K562 (cell line): ENCODE measurements around the gene BRAF. TPM values are rescaled to one million over a fixed set of nuclear protein-coding genes. Genes with fewer than 3 reads are reported as not detected.

Experiments used
- DNMT1 ChIP-seq: fragments of 450-650 bp; IDR thresholded peaks from 2 replicates; pipeline ENCODE4 v1.6.1; 2016; ENCODE audit warnings: antibody characterized with exemption, mild to moderate bottlenecking
- E2F3 ChIP-seq: fragments of 250-450 bp; sonication (Bioruptor Pico); IDR thresholded peaks from 2 replicates; pipeline ENCODE4 v1.4.0; 2020; ENCODE audit warnings: mild to moderate bottlenecking
- ELF4 ChIP-seq: fragments of 450-650 bp; formaldehyde crosslinking; IDR thresholded peaks from 2 replicates; pipeline ENCODE4 v1.4.0; 2022; ENCODE audit warnings: missing genetic modification characterization
- ERF ChIP-seq: fragments of 450-650 bp; formaldehyde crosslinking; IDR thresholded peaks from 2 replicates; pipeline ENCODE4 v1.4.0; 2020; ENCODE audit warnings: mild to moderate bottlenecking, mixed read lengths
- GATAD2A ChIP-seq: fragments of 450-650 bp; IDR thresholded peaks from 2 replicates; pipeline ENCODE4 v1.6.1; 2017
- HDGF ChIP-seq: fragments of 450-650 bp; IDR thresholded peaks from 2 replicates; pipeline ENCODE4 v1.6.1; 2016
- KAT7 ChIP-seq: sonication (generic); formaldehyde crosslinking; IDR thresholded peaks from 2 replicates; pipeline ENCODE4 v1.8.0; 2022; ENCODE audit warnings: missing genetic modification reagents, mild to moderate bottlenecking, borderline replicate concordance
- MAZ ChIP-seq, 2 experiments: fragments of 450-650 bp in 1 of 2; sonication (generic) in 1 of 2; formaldehyde crosslinking; IDR thresholded peaks in 1 of 2; conservative IDR thresholded peaks in 1 of 2; 2 replicates each; pipeline versions ENCODE4 v1.4.0 to v1.5.0; 2020; ENCODE audit warnings: mild to moderate bottlenecking in 1 of 2, missing genetic modification reagents in 1 of 2
- PCBP2 ChIP-seq: fragments of 200-400 bp; formaldehyde crosslinking; IDR thresholded peaks from 2 replicates; pipeline ENCODE4 v1.6.1; 2018; ENCODE audit warnings: low read length, low read depth, mild to moderate bottlenecking, moderate library complexity; ENCODE audit not compliant: poor library complexity, severe bottlenecking
- POLR2B ChIP-seq: fragments of 450-650 bp; IDR thresholded peaks from 2 replicates; pipeline ENCODE4 v1.6.1; 2018; ENCODE audit warnings: low read depth; ENCODE audit not compliant: partially characterized antibody
- PTBP1 ChIP-seq: fragments of 200-400 bp; formaldehyde crosslinking; IDR thresholded peaks from 2 replicates; pipeline ENCODE4 v1.6.1; 2017; ENCODE audit warnings: low read depth, low read length
- SP2 ChIP-seq: IDR thresholded peaks from 2 replicates; pipeline ENCODE4 v1.6.1; 2011; ENCODE audit warnings: mild to moderate bottlenecking, low read depth, low read length, moderate library complexity; ENCODE audit not compliant: poor library complexity, severe bottlenecking; ENCODE audit errors: extremely low read depth
- TAF7 ChIP-seq: fragments of 450-650 bp; IDR thresholded peaks from 2 replicates; pipeline ENCODE4 v1.6.1; 2016; ENCODE audit warnings: missing genetic modification characterization, missing compliant biosample characterization
- ZNF311 ChIP-seq: fragments of 250-450 bp; sonication (Bioruptor Pico); IDR thresholded peaks from 2 replicates; pipeline ENCODE4 v1.4.0; 2020; ENCODE audit warnings: mild to moderate bottlenecking, moderate library complexity
- ZNF57 ChIP-seq: fragments of 450-650 bp; formaldehyde crosslinking; IDR thresholded peaks from 2 replicates; pipeline ENCODE4 v1.4.0; 2020; ENCODE audit warnings: mild to moderate bottlenecking, moderate library complexity
- ZNF695 ChIP-seq: fragments of 450-650 bp; formaldehyde crosslinking; IDR thresholded peaks from 2 replicates; pipeline ENCODE4 v1.4.0; 2020; ENCODE audit warnings: mild to moderate bottlenecking, moderate library complexity
- ZSCAN32 ChIP-seq: fragments of 450-650 bp; formaldehyde crosslinking; IDR thresholded peaks from 2 replicates; pipeline ENCODE4 v1.4.0; 2020; ENCODE audit warnings: mild to moderate bottlenecking, moderate library complexity
- polyA plus RNA-seq, 8 experiments: library from polyadenylated mRNA; depleted of rRNA in 4 of 8; stranded (reverse) in 5 of 8; unstranded in 3 of 8; fragments of >200 nt; fragmentation: Nextera tagmentation in 2 of 8; fragmentation: Illumina TruSeq in 1 of 8; extraction: Ambion mirVana in 2 of 8; extraction: Trizol in 1 of 8; gene quantifications; 2 replicates each; pipeline versions ENCODE4 v1.2.1 to v1.2.3, GENCODE V29; 2011 to 2014; ENCODE audit warnings: inconsistent platforms in 1 of 8, missing spikeins in 1 of 8
- total RNA-seq, 7 experiments: library from RNA; depleted of rRNA in 6 of 7; stranded (reverse); fragments of >200 nt in 6 of 7; fragmentation: Illumina TruSeq in 2 of 7; extraction: Trizol in 2 of 7; gene quantifications; 2 replicates each; pipeline versions ENCODE4 v1.2.1 to v1.2.3, GENCODE V29; 2011 to 2021; ENCODE audit warnings: low replicate concordance in 1 of 7
- TF ChIP-seq, protein P1 (sequence below): fragments of 250-450 bp; sonication (Bioruptor Pico); IDR thresholded peaks from 2 replicates; pipeline ENCODE4 v1.8.0; 2021; ENCODE audit warnings: mild to moderate bottlenecking, moderate library complexity
- TF ChIP-seq, protein P2 (sequence below): fragments of 450-650 bp; IDR thresholded peaks from 2 replicates; pipeline ENCODE4 v1.6.1; 2016
- TF ChIP-seq, protein P3 (sequence below): fragments of 250-450 bp; sonication (Bioruptor Pico); IDR thresholded peaks from 2 replicates; pipeline ENCODE4 v1.5.1; 2021; ENCODE audit warnings: mild to moderate bottlenecking
- TF ChIP-seq, protein P4 (sequence below): fragments of 450-650 bp; formaldehyde crosslinking; IDR thresholded peaks from 2 replicates; pipeline ENCODE4 v1.4.0; 2020; ENCODE audit warnings: mild to moderate bottlenecking, moderate library complexity
- TF ChIP-seq, protein P5 (sequence below): sonication (generic); formaldehyde crosslinking; IDR thresholded peaks from 2 replicates; pipeline ENCODE4 v1.8.0; 2022; ENCODE audit warnings: missing genetic modification reagents, mild to moderate bottlenecking, borderline replicate concordance

Gene BRAF
- total and polyA plus RNA-seq, 9 of the 15 experiments (the other 6 are each of a cell fraction or from before 2014, with no cell fraction given): 3.6 to 38.3 (median 21.9) TPM

DNA sequence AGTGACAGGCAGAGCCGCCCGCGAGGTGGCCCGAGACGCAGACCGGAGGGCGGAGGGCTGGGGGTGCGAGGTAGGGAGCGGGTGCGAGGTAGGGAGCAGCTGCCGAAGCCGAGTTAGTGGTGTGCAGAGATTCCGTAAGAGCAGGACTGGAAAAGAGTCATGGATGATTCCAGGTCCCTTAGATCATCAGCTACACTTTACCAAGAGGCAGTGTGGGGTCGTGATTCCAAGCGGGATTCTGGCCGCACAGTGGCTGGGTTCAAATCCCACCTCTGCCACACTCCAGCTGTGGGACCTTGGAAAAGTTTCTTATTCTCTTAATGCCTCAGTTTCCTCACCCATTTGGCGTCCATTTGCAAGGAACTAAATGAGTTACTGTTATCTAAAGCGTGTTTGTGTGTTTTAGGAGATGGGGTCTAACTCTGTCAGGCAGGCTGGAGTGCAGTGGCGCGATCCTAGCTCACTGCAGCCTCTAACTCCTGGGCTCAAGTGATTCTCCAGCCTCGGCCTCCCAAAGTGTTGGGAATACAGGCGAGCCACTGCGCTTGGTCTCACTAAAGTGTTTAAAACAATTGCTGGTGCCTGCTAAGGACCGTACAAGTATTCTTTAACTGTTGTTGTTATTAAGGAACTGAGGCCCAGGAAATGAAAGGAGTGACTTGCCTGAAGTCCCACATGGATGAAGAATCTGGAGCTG lies 227.1 kb downstream of the BRAF start (continued):
- TF ChIP-seq, protein P1, sequence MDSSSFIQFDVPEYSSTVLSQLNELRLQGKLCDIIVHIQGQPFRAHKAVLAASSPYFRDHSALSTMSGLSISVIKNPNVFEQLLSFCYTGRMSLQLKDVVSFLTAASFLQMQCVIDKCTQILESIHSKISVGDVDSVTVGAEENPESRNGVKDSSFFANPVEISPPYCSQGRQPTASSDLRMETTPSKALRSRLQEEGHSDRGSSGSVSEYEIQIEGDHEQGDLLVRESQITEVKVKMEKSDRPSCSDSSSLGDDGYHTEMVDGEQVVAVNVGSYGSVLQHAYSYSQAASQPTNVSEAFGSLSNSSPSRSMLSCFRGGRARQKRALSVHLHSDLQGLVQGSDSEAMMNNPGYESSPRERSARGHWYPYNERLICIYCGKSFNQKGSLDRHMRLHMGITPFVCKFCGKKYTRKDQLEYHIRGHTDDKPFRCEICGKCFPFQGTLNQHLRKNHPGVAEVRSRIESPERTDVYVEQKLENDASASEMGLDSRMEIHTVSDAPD (CRISPR knock-in tag): no peak
- TF ChIP-seq GATAD2A: no peak
- TF ChIP-seq POLR2B: peak; percentile 11
- no peak for TF ChIP-seq SP2
- no peak for TF ChIP-seq ZNF695
- no peak for TF ChIP-seq E2F3 (CRISPR knock-in tag)
- TF ChIP-seq ZNF311 (CRISPR knock-in tag): no peak
- TF ChIP-seq KAT7: peak; percentile 18; the same call in 1 of the 2 replicates
- TF ChIP-seq DNMT1: no peak
- TF ChIP-seq ELF4 (CRISPR knock-in tag): 0 out of 2 replicates have a peak, but pooled peaks have one; percentile 12
- TF ChIP-seq, protein P2, sequence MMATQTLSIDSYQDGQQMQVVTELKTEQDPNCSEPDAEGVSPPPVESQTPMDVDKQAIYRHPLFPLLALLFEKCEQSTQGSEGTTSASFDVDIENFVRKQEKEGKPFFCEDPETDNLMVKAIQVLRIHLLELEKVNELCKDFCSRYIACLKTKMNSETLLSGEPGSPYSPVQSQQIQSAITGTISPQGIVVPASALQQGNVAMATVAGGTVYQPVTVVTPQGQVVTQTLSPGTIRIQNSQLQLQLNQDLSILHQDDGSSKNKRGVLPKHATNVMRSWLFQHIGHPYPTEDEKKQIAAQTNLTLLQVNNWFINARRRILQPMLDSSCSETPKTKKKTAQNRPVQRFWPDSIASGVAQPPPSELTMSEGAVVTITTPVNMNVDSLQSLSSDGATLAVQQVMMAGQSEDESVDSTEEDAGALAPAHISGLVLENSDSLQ: peak; percentile 97
- TF ChIP-seq PTBP1: 0 out of 2 replicates have a peak, but pooled peaks have one; percentile 10
- TF ChIP-seq, protein P3, sequence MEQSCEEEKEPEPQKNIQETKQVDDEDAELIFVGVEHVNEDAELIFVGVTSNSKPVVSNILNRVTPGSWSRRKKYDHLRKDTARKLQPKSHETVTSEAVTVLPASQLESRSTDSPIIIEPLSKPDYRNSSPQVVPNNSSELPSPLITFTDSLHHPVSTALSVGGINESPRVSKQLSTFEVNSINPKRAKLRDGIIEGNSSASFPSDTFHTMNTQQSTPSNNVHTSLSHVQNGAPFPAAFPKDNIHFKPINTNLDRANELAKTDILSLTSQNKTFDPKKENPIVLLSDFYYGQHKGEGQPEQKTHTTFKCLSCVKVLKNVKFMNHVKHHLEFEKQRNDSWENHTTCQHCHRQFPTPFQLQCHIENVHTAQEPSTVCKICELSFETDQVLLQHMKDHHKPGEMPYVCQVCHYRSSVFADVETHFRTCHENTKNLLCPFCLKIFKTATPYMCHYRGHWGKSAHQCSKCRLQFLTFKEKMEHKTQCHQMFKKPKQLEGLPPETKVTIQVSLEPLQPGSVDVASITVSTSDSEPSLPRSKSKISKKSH: no peak
- TF ChIP-seq, protein P4, sequence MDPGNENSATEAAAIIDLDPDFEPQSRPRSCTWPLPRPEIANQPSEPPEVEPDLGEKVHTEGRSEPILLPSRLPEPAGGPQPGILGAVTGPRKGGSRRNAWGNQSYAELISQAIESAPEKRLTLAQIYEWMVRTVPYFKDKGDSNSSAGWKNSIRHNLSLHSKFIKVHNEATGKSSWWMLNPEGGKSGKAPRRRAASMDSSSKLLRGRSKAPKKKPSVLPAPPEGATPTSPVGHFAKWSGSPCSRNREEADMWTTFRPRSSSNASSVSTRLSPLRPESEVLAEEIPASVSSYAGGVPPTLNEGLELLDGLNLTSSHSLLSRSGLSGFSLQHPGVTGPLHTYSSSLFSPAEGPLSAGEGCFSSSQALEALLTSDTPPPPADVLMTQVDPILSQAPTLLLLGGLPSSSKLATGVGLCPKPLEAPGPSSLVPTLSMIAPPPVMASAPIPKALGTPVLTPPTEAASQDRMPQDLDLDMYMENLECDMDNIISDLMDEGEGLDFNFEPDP (CRISPR knock-in tag): no peak
- TF ChIP-seq ZNF57 (CRISPR knock-in tag): no peak
- peak in 1 of 2 experiments; percentile 4; a peak in 1 of 4 replicates for TF ChIP-seq MAZ (CRISPR knock-in tag; conservative IDR thresholded peaks at IDR 0.05 in 1 of 2, IDR thresholded peaks at IDR 0.05 in 1 of 2)
- TF ChIP-seq PCBP2: no peak
- 0 out of 2 replicates have a peak, but pooled peaks have one; percentile 15 for TF ChIP-seq HDGF
- TF ChIP-seq, protein P5, sequence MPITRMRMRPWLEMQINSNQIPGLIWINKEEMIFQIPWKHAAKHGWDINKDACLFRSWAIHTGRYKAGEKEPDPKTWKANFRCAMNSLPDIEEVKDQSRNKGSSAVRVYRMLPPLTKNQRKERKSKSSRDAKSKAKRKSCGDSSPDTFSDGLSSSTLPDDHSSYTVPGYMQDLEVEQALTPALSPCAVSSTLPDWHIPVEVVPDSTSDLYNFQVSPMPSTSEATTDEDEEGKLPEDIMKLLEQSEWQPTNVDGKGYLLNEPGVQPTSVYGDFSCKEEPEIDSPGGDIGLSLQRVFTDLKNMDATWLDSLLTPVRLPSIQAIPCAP: no peak
- no peak for TF ChIP-seq ZSCAN32 (CRISPR knock-in tag)
- TF ChIP-seq TAF7 (tag): peak; percentile 51
- peak; percentile 33; the same call in 1 of the 2 replicates for TF ChIP-seq ERF
